Heart left ventricle (tissue), 13 donors: ENCODE data around the gene ABCC1.

Source experiments
- POLR2A ChIP-seq, 2 donors: fragments of 450-650 bp; IDR thresholded peaks; one replicate each; pipeline ENCODE4 v1.6.1; 2017; ENCODE audit warnings: antibody characterized with exemption in 2 of 2, mild to moderate bottlenecking in 2 of 2, moderate library complexity in 2 of 2
- TF ChIP-seq, protein P1 (sequence below), 12 donors: fragments of 200-600 bp; sonication (generic) in 4 of 12; IDR thresholded peaks; one replicate each; pipeline versions ENCODE4 v1.5.0 to v1.8.0; 2018 to 2022; ENCODE audit warnings: antibody characterized with exemption in 12 of 12, mild to moderate bottlenecking in 5 of 12
- donor health status: ischemic (EF 13 %, LVEDD 7.1; RV severe dilation, severe dysfunction).
- donor health status: DM: no; HTN: yes; CAD: no.
- donor health status: DM: no; HTN: no; CAD: no.
- donor health status: ischemic (EF 25% LVEDD 6.9; RV normal size, moderate dysfunction).
- donor health status: ischemic (EF 25% LVEDD 5.7; RV mildly dilated, moderate dysfunction).
- donor health status: ischemic (EF 35%, LVEDD 5.7; RV mildly dilated, moderate dysfunction).
- donor health status: nonischemic (EF 11% LVEDD 7.7; RV severe dilation, severe dysfunction).
- donor health status: DM: yes; HTN: yes; CAD: no.
- donor health status: PGD.
- donor health status: ischemic (EF 29% LVEDD 5.4; RV normal size, mild dysfunction).
- donor health status: nonischemic (EF 23%, LVEDD 6.1; RV moderate dilation, normal function).

GRCh38 chr16:16154281-16154951 is 205.0 kb downstream of the ABCC1 start:
- TF ChIP-seq, protein P1, sequence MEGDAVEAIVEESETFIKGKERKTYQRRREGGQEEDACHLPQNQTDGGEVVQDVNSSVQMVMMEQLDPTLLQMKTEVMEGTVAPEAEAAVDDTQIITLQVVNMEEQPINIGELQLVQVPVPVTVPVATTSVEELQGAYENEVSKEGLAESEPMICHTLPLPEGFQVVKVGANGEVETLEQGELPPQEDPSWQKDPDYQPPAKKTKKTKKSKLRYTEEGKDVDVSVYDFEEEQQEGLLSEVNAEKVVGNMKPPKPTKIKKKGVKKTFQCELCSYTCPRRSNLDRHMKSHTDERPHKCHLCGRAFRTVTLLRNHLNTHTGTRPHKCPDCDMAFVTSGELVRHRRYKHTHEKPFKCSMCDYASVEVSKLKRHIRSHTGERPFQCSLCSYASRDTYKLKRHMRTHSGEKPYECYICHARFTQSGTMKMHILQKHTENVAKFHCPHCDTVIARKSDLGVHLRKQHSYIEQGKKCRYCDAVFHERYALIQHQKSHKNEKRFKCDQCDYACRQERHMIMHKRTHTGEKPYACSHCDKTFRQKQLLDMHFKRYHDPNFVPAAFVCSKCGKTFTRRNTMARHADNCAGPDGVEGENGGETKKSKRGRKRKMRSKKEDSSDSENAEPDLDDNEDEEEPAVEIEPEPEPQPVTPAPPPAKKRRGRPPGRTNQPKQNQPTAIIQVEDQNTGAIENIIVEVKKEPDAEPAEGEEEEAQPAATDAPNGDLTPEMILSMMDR (IDR thresholded peaks at IDR 0.05): no peak
- TF ChIP-seq POLR2A (IDR thresholded peaks at IDR 0.05): no peak
